Epidermal melanocyte (primary cell): Measurements from ENCODE around the gene PTX4.
"Not testable (repeated sequence)": the region's sequence is repeated elsewhere in the genome, so short reads cannot be mapped to it uniquely, and the experiment has no call there.

Experiments
- DNase-seq: peaks from one replicate; pipeline ENCODE4 v3.0.0; 2011; ENCODE audit warnings: low spot score; ENCODE audit not compliant: insufficient read length

The PTX4 gene

GRCh38 chr16:1444730-1445517 lies 43.8 kb downstream of the PTX4 start:
- DNase-seq, result no peak

- DNase-seq, result no peak
Observed at GRCh38 chr16:1443980-1444729, 44.6 kb downstream of the PTX4 start, which contains the start of gene CCDC154. TSS of gene CCDC154 (minus strand) at chr16:1444556. CDS start at chr16:1444322, 234 bp downstream.

- no peak for DNase-seq
Observed at GRCh38 chr16:1443403-1443973, 45.3 kb downstream of the PTX4 start.

- DNase-seq, result no peak
Observed at GRCh38 chr16:1442697-1443096, 46.0 kb downstream of the PTX4 start.

GRCh38 chr16:1441391-1441829 lies 47.3 kb downstream of the PTX4 start:
- DNase-seq, result no peak

- not testable (repeated sequence) for DNase-seq
Observed at GRCh38 chr16:1439699-1440074, 49.1 kb downstream of the PTX4 start.

GRCh38 chr16:1439058-1439698 lies 49.6 kb downstream of the PTX4 start:
- no peak for DNase-seq

- DNase-seq, result no peak
Observed at GRCh38 chr16:1438229-1439057, 50.3 kb downstream of the PTX4 start.

- no peak for DNase-seq
Observed at GRCh38 chr16:1437606-1438005, 51.1 kb downstream of the PTX4 start.

- no peak for DNase-seq
Observed at GRCh38 chr16:1436731-1437355, 51.9 kb downstream of the PTX4 start.

- no peak for DNase-seq
Observed at GRCh38 chr16:1435921-1436697, 52.6 kb downstream of the PTX4 start.
